Stimulated activated CD4-positive, alpha-beta T cell treated with anti-CD3 and anti-CD28 coated beads, Interleukin-1b, Interleukin-23, amount 100 ng/mL, for 1 hour (primary cell): ENCODE results near the gene RCCD1.
"Not testable (repeated sequence)": the region's sequence is repeated elsewhere in the genome, so short reads cannot be mapped to it uniquely, and the experiment has no call there.

Experiments used
- DNase-seq, 2 donors: peaks; one replicate each; pipeline ENCODE4 v3.0.0-alpha.2; 2020; ENCODE audit warnings: low read depth in 2 of 2

RCCD1 gene, protein sequence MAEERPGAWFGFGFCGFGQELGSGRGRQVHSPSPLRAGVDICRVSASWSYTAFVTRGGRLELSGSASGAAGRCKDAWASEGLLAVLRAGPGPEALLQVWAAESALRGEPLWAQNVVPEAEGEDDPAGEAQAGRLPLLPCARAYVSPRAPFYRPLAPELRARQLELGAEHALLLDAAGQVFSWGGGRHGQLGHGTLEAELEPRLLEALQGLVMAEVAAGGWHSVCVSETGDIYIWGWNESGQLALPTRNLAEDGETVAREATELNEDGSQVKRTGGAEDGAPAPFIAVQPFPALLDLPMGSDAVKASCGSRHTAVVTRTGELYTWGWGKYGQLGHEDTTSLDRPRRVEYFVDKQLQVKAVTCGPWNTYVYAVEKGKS

DNA sequence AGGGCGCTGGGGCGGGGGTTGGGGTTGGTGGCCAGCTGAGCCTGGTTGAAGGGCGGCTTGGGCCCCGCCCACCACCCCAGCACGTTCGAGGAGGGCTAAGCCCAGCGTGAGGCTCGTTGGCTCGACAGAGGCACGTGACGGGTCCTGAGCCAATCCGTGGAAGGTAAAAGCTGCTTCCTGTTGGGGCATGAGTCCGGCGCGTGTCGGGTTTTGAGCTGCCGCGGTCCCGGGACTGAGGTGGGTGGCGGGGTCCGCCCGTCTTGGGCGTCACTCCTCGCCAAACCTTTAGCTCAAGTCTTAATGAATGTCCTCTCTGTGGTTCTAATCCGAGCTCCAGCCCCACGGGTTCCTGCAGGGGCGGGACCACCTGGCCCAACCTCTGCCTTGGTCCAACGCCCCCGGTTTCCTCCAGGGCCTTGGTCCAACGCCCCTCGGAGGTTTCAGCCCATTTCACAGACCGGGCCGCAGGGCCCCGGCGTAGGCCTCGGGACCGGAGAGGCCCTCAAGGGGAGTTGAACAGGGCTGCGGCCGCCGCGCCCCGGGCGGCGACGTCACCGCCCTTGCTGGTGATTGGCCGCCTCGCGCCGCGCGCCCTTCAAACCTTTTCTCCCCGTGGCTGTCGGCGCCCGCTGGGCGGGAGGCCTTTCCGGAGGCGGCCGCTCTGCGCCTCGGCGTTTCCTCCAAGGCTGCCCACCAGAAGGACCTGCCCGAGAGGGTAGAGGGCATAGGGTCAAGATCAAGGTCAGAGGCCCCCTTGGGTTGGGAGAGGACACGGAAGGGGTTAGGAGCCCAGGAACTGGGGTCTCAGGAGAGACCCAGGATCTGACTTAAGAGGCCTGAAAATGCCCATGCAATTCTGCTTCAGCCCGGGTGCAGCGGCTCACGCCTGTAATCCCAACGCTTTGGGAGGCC lies at the start of gene RCCD1:
RCCD1 (plus strand) TSS at position 173 of the 912 bp plus-strand sequence. CDS start 1,851 bp downstream, outside the sequence.
- peak; percentile 65 to 74 for DNase-seq

DNA sequence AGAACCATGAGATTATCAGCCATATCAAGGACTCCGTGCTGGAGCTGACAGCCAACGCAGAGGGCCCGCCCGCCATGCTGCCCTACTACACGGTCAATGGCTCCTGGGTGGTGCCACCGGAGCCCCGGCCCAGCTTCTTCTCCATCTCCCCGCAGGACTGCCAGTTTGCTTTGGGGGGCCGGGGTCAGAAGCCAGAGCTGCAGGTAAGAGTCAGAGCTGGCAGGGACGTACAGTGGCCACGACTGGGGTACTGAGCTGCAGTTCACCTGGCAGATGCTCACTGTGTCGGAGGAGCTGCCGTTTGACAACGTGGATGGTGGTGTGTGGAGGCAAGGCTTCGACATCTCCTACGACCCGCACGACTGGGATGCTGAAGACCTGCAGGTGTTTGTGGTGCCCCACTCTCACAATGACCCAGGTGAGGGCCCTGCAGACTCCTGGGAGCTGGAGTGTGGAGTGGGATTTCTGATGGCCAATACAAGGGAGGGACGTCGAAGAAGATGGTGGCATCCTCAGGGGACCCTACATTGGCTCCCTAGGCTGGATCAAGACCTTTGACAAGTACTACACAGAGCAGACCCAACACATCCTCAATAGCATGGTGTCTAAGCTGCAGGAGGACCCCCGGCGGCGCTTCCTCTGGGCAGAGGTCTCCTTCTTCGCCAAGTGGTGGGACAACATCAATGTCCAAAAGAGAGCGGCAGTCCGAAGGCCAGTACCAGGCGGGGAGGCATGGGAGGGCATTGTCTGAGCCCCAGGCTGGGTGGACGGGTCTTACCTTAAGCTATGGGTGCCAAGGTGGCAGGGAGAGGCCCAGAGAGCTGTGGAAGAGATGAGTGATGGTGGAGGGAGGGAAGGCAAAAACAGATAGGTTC lies 49.1 kb upstream of the RCCD1 start:
- DNase-seq, result no peak

DNA sequence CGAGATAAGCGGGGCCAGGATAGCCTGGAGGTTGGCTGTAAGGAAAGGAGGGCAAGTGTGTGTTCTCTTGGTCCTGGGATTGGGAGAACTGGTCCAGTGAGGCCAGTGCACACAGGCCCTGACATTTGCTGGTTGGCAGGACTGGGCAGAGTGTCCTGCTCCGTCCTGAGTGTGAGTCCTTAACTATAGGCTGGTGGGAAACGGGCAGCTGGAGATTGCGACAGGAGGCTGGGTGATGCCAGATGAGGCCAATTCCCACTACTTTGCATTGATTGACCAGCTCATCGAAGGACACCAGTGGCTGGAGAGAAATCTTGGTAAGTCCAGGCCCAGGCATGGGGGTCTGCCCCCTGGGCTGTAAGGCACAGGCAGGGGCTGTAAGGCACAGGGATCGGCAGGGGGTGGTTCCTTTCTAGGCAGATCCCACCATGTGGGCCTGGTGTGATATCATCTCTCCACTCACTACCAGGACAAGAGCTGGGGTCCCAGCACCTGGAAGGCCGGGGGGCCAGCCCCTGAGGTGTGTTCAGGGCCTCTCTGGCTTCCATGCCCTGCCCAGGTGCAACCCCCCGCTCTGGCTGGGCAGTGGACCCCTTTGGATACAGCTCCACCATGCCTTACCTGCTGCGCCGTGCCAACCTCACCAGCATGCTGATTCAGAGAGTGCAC lies 48.4 kb upstream of the RCCD1 start:
- DNase-seq, result no peak

DNA sequence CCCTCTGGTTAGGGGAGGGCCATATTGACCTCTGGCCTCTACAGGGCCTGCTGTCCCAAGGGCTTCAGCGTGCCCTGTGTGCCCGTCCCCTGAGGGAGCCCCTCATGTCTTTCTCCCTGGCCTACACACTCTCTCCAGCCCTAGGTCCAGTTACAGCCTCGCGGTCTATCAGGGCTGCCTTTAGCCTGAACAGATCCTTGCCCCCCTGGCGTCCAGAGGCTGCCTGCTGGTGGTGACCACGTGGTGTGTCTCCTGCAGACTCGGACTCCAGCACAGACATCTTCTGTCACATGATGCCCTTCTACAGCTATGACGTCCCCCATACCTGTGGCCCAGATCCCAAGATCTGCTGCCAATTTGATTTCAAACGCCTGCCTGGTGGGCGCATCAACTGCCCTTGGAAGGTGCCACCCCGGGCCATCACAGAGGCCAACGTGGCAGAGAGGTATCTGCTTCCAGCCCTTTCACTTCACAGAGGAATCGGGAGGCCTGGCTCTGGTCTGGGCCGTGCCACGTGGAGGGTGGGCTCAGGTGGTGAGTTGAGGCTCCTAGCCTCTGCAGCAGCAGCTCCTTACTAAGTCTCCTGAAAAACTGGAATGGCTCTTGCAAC lies 47.5 kb upstream of the RCCD1 start:
- no peak for DNase-seq

DNA sequence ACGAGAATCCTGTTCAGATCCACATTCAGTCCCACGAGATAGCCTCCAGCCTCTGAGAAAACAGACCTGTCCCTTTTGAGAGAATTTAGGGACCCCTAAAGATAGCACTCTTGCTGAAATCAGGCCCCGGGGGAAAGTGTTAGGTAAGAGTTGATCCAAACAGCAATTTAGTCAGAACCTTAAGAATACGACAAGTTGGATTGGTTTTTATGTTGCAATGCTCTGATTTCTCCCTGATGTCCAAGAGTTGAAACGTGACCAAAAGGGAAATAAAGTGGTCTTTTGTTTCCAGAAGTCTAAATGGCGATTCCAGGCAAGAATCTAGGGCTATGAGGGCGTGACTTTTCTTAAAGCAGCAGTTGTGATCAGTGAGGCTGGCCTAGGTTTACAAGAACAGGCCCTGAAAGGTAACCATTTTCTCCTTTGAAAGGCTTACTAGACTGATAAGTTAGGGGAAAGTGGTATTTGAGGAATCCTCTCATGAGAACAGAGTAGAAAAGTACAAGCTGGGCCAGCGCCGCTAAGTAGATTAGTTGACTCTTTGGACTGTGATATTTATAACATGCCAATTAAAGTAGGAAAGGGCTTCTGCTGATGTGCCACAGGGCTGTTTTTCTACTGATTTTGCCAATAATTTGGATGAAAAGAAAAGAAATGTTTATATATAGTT lies 46.7 kb upstream of the RCCD1 start:
- no peak for DNase-seq

DNA sequence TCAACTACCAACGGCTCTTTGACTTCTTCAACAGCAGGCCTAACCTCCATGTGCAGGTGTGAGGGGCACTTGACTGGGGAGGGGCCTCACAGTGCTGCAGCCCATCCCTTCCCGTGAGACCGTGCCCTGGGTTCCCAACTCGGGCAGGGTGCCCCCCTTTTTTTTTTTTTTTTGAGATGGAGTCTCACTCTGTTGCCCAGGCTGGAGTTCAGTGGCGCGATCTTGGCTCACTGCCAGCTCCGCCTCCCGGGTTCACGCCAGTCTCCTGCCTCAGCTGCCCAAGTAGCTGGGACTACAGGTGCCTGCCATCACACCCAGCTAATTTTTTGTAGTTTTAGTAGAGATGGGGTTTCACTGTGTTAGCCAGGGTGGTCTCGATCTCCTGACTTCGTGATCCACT lies 45.2 kb upstream of the RCCD1 start:
- not testable (repeated sequence) for DNase-seq

DNA sequence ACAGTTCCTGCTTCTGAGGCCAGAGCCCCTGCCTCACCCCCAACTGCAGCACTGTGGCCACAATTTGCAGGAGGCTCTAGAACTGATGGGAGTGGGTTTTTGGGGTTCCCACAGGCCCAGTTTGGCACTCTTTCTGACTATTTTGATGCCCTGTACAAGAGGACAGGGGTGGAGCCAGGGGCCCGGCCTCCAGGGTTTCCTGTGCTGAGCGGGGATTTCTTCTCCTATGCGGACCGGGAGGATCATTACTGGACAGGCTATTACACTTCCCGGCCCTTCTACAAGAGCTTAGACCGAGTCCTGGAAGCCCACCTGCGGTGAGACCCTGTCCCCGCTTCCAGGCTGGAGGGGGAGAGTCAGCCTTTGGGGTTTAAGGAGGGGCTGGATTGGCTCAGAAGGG lies 44.7 kb upstream of the RCCD1 start:
- DNase-seq, result no peak

DNA sequence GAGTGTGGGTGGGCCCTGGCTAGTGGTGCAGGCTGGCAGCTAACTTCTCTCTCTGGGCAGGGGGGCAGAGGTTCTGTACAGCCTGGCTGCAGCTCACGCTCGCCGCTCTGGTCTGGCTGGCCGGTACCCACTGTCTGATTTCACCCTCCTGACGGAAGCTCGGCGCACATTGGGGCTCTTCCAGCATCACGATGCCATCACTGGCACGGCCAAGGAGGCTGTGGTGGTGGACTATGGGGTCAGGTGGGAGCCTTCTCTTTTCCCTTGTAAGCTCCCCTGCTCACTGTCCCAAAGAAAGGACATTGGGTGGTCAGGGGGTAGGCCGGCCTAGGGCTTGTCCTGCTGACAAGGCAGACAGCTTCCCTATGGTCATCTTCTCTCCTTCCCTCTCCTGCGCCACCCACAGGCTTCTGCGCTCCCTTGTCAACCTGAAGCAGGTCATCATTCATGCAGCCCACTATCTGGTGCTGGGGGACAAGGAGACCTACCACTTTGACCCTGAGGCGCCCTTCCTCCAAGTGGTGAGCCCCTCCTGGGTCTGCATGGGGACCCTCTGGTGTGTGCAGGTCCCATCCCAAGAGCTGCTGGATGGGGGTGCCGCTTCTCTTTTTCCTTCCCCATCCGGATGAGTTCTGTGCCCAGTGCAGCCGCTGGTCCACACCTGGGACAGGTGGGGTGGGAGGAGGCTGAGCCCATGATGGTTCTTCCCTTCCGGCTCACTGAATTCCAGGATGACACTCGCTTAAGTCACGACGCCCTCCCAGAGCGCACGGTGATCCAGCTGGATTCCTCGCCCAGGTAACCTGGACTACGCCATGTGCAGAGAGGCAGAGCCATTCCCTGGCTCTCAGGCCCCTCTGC lies 44.0 kb upstream of the RCCD1 start:
- DNase-seq, result no peak

DNA sequence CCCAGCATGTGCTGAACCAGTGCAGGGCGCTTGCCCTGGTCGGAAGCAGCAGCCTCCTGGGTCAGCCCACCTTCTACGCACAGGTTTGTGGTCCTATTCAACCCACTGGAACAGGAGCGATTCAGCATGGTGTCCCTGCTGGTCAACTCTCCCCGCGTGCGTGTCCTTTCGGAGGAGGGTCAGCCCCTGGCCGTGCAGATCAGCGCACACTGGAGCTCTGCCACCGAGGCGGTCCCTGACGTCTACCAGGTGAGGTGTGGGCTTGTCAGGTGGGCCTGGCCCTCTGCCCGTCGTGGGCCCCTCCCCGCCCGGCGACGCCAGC lies 43.4 kb upstream of the RCCD1 start:
- no peak for DNase-seq

DNA sequence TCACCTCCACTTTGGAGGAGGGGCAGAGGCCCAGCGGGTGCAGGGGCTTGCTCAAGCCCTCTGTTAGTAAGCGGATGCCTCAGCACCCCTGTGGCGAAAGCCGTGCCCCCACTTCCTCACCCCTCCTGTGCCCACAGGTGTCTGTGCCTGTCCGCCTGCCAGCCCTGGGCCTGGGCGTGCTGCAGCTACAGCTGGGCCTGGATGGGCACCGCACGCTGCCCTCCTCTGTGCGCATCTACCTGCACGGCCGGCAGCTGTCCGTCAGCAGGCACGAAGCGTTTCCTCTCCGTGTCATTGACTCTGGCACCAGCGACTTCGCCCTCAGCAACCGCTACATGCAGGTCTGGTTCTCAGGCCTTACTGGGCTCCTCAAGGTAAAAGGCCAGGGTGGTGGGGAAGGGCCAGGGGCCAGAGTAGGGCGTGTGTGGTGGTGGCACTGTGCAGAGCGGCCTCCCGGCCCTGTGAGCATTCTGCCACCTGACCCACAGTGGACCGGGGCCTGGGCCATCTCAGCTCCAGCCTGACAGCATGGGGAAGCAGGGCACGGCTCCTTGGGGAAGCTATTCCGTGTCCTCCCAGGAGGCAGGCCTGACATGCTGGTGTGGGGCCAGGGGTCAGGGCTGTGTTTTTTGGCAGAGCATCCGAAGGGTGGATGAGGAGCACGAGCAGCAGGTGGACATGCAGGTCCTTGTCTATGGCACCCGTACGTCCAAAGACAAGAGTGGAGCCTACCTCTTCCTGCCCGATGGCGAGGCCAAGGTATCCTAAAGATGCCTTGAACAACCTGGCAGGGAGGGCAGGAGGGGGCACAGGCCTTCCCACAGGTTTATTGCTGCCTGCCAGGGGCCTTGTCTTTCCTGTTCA lies 42.5 kb upstream of the RCCD1 start:
- no peak for DNase-seq

DNA sequence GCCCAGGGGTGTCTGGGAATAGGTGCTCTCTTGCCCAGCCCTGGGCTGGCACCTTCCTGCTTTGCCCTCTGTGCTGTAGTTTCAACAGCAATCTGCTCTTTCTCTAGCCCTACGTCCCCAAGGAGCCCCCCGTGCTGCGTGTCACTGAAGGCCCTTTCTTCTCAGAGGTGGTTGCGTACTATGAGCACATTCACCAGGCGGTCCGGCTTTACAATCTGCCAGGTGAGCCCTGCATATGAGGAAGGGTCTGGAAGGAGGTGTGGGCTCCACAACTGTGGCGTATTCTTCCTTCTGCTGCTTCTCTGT lies 42.0 kb upstream of the RCCD1 start:
- DNase-seq, result no peak

DNA sequence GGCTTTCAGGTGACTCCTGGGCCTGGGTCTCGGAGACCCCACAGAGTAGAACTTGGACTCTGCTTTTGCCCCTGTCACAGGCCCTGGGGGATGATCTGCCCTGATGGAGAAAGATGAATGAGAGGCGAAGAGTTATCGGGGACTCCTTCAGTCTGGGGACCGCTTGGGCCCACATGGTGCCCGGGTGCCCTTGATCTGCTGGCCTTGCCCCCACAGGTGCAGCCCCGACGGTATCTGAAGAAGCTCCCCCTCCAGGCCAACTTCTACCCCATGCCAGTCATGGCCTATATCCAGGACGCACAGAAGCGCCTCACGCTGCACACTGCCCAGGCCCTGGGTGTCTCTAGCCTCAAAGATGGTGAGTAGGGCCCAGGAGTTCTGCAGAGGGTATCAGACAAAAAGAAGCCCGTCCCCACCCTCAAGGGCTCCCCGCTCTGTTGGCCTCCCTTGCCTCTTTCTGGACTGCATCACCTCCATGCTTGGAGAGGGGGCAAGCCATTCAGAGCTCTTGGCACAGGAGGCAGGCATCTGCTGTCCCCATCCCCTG lies 41.2 kb upstream of the RCCD1 start:
- DNase-seq, result no peak

DNA sequence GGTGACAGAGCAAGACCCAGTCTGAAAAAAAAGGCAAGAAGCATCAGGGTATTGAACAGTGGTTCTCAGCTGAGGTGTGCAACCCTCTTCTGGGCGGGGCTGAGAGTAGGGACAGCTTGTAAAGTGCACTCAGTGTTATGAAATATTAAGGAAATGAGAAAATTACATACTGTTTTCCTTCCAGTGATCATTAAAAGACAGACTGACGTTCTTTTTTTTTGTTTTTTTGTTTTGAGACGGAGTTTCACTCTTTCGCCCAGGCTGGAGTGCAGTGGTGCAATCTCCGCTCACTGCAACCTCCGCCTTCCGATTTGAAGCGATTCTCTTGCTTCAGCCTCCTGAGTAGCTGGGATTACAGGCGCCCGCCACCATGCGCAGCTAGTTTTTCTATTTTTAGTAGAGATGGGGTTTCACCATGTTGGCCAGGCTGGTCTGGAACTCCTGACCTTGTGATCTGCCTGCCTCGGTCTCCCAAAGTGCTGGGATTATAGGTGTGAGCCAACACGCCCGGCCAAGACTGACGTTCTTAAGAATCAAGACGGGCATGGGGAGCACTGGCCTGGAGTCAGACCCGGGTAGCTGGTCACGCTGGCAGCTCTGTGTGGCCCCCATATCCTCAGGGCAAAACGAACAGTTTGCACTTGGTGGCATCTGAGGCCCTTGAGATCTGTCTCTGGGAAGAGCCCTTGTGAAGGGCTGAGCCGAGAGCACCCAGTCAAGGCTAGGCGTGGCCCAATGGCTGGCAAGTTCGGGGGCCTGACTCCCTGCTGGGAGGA lies 40.2 kb upstream of the RCCD1 start:
- DNase-seq, result no peak

DNA sequence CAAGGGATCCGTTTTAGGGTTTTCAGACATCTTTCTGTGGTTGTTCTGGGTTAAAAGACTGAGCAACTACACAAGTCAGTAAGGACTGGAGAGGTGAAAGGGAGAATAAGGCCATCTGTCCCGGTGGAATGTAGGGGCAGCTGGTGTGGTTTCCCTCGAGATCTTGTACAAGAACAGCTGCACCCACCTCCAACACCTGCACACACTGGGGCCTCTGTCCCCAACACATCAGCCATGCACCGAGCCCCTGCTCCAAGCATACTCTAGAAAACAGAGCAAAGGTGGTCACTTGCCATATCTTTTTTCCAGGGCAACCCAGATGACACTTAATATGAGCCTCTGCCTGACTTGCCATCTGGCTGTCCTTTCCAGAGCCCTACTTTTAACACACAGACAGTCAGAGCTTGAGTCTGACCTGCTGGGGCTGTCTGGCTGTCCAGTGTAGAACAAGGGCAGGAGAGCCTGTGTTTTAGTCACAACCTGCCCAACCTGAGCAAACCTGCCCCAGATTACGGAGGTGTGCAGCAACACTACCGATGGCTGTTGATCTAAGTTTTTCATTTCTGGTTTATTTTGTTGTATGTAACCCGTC lies 39.4 kb upstream of the RCCD1 start:
- no peak for DNase-seq

DNA sequence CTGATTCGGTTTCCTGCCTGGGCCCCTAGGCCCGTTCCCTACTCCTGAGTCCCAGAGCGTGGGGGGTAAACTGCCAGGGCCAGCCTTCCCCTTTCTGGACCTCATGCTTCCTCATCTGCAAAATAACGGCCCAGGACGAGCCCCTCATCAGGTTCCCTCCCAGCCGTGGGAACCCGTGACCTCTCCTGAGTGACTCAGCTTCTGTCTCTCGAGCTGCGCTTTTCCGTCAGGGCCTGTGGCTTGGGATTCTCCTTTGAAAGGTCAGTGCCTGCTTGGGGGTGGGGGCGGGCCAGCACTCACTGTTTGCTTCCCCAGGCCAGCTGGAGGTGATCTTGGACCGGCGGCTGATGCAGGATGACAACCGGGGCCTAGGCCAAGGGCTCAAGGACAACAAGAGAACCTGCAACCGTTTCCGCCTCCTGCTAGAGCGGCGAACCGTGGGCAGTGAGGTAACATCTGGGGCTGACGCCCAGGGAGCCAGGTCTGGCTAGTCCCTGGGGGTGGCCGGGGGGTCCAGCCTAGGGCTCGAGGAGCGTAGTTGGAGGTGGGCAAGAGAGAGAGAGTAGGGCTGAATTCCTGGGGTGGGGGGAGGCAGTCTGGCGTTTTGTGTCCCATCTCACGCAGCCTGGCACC lies 38.8 kb upstream of the RCCD1 start:
- no peak for DNase-seq

DNA sequence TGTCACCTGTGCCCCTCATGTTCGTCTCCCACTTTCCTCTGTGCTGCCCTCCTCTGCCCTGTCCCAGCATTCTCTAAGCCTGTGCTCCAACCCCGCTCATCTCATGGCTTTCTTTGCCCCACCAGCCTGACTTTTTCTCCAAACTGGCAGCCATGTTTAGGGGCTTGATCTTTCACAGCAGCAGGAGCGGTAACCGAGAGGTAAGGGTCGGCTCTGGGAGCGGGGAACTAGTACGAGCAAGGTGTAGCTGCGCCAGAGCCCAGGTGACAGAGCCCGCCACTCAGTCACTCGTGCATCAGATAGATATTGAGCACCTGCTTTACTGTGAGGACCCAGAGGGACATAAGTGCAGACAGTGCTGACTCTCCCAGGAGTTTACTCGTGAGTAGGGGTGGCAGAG lies 38.2 kb upstream of the RCCD1 start:
- no peak for DNase-seq

DNA sequence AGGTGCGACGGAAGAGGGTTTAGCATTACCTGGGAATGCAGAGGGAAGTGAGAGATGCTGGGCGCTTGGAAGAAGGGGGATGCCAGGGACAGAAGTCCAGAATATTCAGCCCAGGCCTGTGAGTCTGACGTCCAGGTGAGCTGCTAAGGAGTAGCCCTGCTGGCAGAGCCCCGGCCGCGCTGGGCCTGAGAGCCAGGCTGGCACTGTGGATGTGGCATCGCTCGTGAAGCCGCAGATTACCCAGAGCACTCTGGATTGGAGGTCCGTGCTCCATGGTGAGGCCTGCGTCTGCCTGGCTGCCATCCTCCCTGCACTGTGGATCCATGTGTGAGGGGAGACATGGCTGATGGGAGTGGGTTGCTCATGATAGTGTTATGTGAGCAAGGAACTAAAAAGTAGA lies 37.1 kb upstream of the RCCD1 start:
- no peak for DNase-seq
